Lower leg skin (tissue), 4 donors: ENCODE measurements around the gene GIGYF2. TPM values are rescaled to one million over a fixed set of nuclear protein-coding genes. Genes with fewer than 3 reads are reported as not detected.

Experiments
- DNase-seq, 2 donors: peaks; one replicate each; pipeline ENCODE4 v3.0.0-alpha.2; 2019; ENCODE audit warnings: low spot score in 2 of 2
- H3K4me3 ChIP-seq: fragments of 200-600 bp; sonication (generic); 2 replicates; pipeline ENCODE4 v1.5.1; 2017; ENCODE audit warnings: mild to moderate bottlenecking, low read depth; ENCODE audit not compliant: poor library complexity, severe bottlenecking
- POLR2A ChIP-seq, 2 donors: fragments of 450-650 bp; IDR thresholded peaks; one replicate each; pipeline ENCODE4 v1.6.1; 2016 to 2017; ENCODE audit warnings: antibody characterized with exemption in 2 of 2, mild to moderate bottlenecking in 1 of 2, moderate library complexity in 1 of 2
- WGBS, 2 donors: methylation state at CpG; one replicate each; pipeline ENCODE4 v1.1.5; 2018; 5-methylcytosine and 5-hydroxymethylcytosine counted together
- intact Hi-C: fragments of 100-400 bp; cut with DNase I; formaldehyde crosslinking; loops from one replicate; pipeline ENCODE4 v1.15.0; 2023; ENCODE audit warnings: low total_unique reads
- total RNA-seq, 4 donors: library from RNA; depleted of rRNA; stranded (reverse); fragments of >200 nt; gene quantifications; one replicate each; pipeline ENCODE4 v1.1.0, GENCODE V29; 2016
- TF ChIP-seq, protein P1 (sequence below), 3 donors: fragments of 450-650 bp; IDR thresholded peaks; one replicate each; pipeline ENCODE4 v1.5.1; 2016; ENCODE audit warnings: antibody characterized with exemption in 3 of 3, mild to moderate bottlenecking in 3 of 3, moderate library complexity in 2 of 3

Gene GIGYF2
- total RNA-seq, 4 donors from 2014 or later, result 57.7 to 78.4 (median 72.5) TPM

DNA sequence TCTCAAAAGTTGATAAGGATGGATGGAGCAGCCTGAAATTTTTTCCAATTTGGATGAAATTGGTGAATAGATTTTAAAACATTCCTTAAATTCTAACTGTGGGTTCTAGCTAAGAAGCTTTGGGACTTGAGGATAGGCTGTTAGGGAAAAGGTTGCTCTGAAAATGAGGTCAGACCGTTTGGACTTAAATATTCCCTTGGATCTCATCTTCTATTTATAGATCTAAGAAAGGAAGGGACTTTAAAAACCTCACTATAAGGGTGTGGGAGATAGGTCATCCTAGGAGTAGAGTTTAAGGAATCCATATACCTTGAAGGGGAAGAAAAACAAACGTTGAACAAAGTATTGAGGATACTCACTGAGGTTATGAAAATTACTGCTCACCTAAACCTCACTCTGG, 155.5 kb downstream of the GIGYF2 start:
- intact Hi-C loops, result loop anchor here (10.0 kb wide), 1 partner anchor 192 kb away; no protein-coding TSS in a partner anchor
- no peak for DNase-seq
- WGBS, 2 donors, result 42 to 52% methylated on average over 2 of the region's 2 CpGs
- H3K4me3 ChIP-seq, result no peak overlapping the region
- no peak for TF ChIP-seq POLR2A (IDR thresholded peaks at IDR 0.05)
- TF ChIP-seq, protein P1, sequence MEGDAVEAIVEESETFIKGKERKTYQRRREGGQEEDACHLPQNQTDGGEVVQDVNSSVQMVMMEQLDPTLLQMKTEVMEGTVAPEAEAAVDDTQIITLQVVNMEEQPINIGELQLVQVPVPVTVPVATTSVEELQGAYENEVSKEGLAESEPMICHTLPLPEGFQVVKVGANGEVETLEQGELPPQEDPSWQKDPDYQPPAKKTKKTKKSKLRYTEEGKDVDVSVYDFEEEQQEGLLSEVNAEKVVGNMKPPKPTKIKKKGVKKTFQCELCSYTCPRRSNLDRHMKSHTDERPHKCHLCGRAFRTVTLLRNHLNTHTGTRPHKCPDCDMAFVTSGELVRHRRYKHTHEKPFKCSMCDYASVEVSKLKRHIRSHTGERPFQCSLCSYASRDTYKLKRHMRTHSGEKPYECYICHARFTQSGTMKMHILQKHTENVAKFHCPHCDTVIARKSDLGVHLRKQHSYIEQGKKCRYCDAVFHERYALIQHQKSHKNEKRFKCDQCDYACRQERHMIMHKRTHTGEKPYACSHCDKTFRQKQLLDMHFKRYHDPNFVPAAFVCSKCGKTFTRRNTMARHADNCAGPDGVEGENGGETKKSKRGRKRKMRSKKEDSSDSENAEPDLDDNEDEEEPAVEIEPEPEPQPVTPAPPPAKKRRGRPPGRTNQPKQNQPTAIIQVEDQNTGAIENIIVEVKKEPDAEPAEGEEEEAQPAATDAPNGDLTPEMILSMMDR (IDR thresholded peaks at IDR 0.05), result no peak

DNA sequence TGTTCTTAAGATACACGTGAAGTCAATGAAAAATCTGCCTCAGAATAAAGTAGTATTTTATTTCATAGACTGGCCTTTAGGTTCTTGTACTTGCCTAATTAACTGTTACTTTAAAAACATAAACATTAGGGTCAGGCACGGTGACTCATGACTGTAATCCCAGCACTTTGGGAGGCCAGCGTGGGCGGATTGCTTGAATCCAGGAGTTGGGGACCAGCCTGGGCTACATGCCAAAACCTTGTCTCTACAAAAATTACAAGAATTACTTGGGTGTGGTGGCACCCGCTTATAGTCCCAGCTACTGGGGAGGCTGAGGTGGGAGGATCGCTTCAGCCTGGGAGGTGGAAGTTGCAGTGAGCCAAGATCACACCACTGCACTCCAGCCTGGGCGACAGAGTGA, 157.0 kb downstream of the GIGYF2 start:
- no peak for DNase-seq
- WGBS, 2 donors, result 37 to 53% methylated on average over 7 of the region's 7 CpGs
- H3K4me3 ChIP-seq, result no peak overlapping the region
- intact Hi-C loops, result loop anchor here (10.0 kb wide), 1 partner anchor 191 kb away; no protein-coding TSS in a partner anchor
- TF ChIP-seq POLR2A (IDR thresholded peaks at IDR 0.05), result no peak
- TF ChIP-seq, protein P1 (IDR thresholded peaks at IDR 0.05), result no peak

DNA sequence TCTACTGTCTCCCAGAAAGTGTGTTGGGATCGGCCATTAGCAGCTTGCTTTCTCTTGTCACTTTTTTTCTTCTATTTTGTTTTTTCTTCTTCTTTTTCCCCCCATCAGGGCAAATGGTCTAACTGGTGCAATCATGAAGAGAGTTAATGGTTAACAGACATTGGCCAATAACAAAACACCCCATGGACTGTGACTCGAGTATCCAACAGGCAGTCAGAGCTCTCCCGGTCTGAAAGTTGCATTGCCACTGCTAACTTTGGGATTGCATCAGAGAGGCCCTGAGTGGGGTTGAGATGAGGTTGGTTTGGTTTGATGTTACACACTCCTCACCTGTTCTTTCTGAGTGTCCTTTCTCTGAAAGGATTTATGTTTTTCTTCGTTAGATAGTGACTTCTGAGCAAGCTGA, 160.0 kb downstream of the GIGYF2 start:
- no peak for DNase-seq
- 65 to 79% methylated on average over 4 of the region's 4 CpGs for WGBS, 2 donors
- TF ChIP-seq, protein P1 (IDR thresholded peaks at IDR 0.05), result no peak
- TF ChIP-seq POLR2A (IDR thresholded peaks at IDR 0.05), result no peak
- H3K4me3 ChIP-seq, result no peak overlapping the region
- intact Hi-C loops, result loop anchor here (10.0 kb wide), 1 partner anchor 188 kb away; no protein-coding TSS in a partner anchor

DNA sequence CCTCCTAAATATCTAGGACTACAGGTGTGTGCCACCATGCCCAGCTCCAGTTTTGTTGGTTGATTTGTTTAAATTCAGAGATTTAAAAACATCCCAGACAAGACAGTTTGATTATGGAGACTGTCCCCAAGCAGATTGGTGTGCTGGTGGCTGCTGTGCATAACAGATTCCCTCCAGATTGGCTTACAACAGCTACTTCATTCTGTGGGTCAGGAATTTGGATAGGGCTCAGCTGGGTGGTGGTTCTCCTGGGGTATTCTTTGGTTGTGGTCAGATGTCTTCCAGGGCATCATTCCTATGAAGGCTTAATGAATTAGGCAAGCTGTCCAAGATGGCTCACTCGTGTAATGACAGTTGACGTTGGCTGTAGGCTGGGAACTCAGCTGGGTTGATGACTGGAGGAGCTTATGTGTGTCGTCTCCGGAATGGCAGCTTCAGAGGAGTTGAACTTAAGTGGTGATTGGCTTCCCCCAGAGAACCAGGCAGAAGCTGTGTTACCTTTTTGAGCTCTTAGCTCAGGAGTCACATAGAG, 162.3 kb downstream of the GIGYF2 start:
- intact Hi-C loops, result loop anchor here (10.0 kb wide), 1 partner anchor 185 kb away; no protein-coding TSS in a partner anchor
- no peak for TF ChIP-seq POLR2A (IDR thresholded peaks at IDR 0.05)
- WGBS, 2 donors, result 84 to 88% methylated on average over 4 of the region's 4 CpGs
- no peak overlapping the region for H3K4me3 ChIP-seq
- DNase-seq, result no peak

DNA sequence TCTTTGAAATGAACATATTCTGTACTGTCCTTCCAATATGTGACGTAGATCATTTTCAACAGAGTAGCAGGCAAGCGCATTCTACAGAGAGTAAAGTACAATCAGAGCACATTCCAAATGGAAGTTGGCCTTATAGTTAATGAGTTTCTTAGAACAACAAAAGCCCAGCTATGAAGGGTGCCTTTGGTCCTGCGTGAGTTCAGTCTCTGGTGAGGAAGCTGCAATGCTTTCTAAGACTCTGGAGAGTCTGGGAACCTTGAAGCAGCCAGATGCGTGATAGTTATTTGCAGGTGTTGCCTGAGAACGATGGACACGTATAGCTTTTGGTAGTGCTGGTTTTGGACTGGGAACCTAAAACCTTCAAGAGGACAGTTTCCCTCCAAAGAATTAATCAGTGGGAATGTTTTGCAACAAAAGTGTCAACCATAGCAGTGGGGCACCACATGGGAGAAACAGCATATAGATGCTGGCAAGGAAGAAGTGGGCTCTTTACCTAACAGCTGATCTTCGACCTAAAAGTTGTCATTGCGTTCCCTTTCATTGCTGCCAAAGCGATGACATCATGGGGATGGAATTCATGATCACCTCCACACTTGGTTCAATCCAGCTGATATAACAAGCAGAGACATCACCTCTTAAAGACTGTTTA, 163.6 kb downstream of the GIGYF2 start:
- intact Hi-C loops, result no loop called here

DNA sequence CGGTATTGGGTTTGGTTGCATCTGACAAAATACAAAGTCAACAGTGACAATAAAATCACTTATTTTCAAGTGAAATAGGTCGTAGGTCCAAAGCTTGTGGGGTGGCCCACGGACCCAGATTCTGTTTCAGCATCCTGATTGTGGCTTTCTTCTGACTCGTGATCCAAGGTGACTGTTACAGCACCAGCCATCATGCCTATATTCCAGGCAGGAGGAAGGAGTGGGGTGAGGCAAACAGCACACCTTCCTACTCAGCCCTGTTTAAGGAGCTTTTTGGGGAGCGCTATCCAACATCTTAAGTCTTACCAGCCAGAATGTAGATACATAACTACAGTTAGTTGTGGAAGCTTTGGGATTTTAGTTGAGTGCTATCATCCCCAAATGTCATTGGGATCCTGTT, 164.2 kb downstream of the GIGYF2 start:
- 93 to 99% methylated on average over 5 of the region's 5 CpGs for WGBS, 2 donors
- TF ChIP-seq, protein P1 (IDR thresholded peaks at IDR 0.05), result no peak
- no peak for TF ChIP-seq POLR2A (IDR thresholded peaks at IDR 0.05)
- intact Hi-C loops, result no loop called here
- DNase-seq, result no peak
- no peak overlapping the region for H3K4me3 ChIP-seq

More for the DNA sequence above, 163.6 kb downstream of the GIGYF2 start:
- 92% methylated on average over 9 of the region's 9 CpGs for WGBS, 2 donors
- peak in 1 of 2 donors; percentile 9 for DNase-seq
- TF ChIP-seq POLR2A (IDR thresholded peaks at IDR 0.05), result no peak
- TF ChIP-seq, protein P1 (IDR thresholded peaks at IDR 0.05), result no peak
- no peak overlapping the region for H3K4me3 ChIP-seq
